ENCODE results near the gene KIF23.

- TF ChIP-seq, protein P1, sequence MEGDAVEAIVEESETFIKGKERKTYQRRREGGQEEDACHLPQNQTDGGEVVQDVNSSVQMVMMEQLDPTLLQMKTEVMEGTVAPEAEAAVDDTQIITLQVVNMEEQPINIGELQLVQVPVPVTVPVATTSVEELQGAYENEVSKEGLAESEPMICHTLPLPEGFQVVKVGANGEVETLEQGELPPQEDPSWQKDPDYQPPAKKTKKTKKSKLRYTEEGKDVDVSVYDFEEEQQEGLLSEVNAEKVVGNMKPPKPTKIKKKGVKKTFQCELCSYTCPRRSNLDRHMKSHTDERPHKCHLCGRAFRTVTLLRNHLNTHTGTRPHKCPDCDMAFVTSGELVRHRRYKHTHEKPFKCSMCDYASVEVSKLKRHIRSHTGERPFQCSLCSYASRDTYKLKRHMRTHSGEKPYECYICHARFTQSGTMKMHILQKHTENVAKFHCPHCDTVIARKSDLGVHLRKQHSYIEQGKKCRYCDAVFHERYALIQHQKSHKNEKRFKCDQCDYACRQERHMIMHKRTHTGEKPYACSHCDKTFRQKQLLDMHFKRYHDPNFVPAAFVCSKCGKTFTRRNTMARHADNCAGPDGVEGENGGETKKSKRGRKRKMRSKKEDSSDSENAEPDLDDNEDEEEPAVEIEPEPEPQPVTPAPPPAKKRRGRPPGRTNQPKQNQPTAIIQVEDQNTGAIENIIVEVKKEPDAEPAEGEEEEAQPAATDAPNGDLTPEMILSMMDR (IDR thresholded peaks at IDR 0.05; ENCODE audit: borderline replicate concordance, extremely low read depth, low read length, poor library complexity, severe bottlenecking), result no peak
- no peak for TF ChIP-seq EZH2 (IDR thresholded peaks at IDR 0.05; ENCODE audit: borderline replicate concordance, low read depth, low read length, severe bottlenecking)
Measured at GRCh38 chr15:69474291-69474690, 60.1 kb downstream of the KIF23 start.
